ENCODE results near the gene ZGPAT.

GRCh38 chr20:63687419-63688178 is 20.2 kb upstream of the ZGPAT start:
- TF ChIP-seq CTCF (IDR thresholded peaks at IDR 0.05): no peak
- no peak for TF ChIP-seq POLR2AphosphoS5 (IDR thresholded peaks at IDR 0.05)
- no peak for TF ChIP-seq POLR2A (IDR thresholded peaks at IDR 0.05; ENCODE audit: low read depth)
